ENCODE measurements around the gene PTX4.

The PTX4 gene

GRCh38 chr16:1488619-1489018, at the start of gene PTX4:
TSS of gene PTX4 (minus strand) at chr16:1488944. CDS start at chr16:1488909, 35 bp downstream.
- no peak for DNase-seq

DNA sequence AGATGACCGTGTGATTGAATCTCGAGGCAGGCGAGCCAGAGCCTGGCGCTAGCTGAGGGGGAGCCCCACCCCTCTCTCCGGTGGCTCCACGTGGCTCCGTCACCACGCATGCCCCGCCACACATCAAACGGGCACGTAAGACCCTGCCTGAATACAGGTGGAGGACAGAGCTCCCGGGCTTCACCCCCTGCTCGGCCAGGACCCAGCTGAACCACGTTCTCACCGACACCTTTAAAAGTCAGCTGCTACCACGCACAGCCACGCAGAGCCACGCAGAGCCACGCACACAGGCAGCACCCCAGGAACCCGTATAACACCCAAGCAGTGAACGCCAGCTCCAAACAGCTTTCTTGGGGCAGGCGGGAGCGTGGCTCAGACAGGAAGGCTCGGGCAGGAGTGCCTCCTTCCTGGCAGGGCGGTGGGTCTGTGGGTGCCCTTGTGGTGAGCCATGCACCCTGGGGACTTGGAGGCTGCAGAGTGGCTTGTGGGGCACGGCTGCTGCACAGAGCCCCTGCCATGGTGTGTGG, 49.1 kb upstream of the PTX4 start:
- no peak for DNase-seq

- DNase-seq = no peak
Observed at GRCh38 chr16:1537138-1537577, 48.4 kb upstream of the PTX4 start.

DNA sequence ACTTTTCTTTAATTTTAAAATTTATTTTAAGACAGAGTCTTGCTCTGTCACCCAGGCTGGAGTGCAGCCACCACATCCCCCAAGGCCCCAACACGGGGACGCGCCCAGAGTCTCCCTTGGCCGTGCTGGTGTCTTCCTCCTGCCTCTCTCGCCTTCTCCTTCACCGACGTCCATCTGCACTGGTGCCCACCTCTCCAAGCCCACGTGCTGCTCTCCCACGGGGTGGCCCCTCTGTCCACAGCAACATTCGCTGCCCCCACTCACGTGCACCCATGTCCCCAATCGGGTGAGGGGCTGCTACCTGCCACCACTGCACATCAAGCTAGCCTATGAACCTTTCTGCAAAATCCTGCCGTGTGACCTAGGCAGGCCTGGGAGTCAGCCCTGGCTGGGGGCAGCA, 47.9 kb upstream of the PTX4 start:
- no peak for DNase-seq

DNA sequence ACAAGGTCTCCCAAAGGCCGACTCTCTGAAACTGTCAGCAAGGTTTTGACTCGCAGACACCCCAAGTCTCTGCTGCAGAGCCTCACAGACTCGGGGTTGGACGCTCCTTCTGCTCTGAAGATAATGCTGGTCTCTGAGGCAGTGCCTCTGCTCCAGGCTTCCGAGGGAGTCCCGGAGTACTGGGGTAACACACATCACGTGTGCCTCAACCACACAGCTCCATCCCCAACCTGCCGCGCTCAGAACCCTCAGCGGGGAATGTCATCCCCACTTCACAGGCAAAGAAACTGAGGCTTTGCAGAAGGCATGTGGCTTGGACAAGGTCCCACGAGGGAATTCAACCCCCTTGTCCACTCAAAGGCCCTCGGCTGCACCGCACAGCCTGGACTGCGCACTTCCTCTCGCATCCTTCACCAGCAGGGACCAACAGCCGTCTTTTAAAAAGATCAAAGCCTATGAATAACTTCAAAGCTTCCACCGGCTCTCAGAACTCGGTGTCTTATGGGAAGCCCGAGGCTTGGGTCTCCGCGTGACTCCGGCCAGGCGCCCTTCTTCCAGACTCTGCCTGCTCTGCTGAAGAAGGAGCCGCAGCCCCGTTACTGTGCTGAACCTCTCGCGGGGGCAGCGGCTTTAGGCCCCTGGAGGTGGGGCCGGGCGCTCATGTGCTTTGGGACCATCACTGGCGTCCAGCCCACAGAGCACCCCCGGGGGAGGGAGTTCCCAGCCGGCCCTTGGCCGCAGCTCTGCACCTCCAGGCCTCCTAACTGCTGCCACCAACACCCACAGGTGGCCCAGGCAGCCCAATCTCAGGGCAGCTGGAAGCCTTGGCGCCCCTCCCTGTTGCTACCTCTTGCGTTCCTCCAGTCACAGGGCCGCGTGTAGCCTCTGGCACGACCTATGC, 46.9 kb upstream of the PTX4 start:
- DNase-seq = no peak

GRCh38 chr16:1534021-1535020, 45.6 kb upstream of the PTX4 start:
- no peak for DNase-seq

DNA sequence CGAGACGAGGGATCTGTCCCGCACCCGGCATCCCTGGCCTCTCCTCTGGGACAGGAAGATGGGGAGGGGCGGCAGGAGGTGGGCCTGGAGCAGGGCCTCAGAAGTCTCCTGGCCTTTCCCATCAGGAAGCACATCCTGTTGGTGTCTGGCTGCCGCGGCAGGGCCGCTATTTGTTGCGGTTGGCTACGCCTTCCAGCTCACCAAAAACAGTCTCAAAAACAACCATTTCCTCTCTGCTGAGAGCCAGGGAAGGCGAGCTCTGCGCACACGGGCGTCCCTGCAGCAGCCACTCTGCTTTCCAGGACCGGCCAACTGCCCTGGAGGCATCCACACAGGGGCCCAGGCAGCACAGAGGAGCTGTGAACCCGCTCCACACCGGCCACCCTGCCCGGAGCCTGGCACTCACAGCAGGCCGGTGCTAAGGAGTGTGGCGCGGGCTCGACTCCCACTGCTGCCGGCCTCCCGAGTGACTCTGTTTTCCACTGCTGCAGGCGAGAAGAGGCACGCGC, 44.8 kb upstream of the PTX4 start, which contains the start of gene TMEM204:
TSS of gene TMEM204 (plus strand) at position 224 of the 509 bp plus-strand sequence. CDS start 610 bp downstream, outside the sequence.
- no peak for DNase-seq

DNA sequence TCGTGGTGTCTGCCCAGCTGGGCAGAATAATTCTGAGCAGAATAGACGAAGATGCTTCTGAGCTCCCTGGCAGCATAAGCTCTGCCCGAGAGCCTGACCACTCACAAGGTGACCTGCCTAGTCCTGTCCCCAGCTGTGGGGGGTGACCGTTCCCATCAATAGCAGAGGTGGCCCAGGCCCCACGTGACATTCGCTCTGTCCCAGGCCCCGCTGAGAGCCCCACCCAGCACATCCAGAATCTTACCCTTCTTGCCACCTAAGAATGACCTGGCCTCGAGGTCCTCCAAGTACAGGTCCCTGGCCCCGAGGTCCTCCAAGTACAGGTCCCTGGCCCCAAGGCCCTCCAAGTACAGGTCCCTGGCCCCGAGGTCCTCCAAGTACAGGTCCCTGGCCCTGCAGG, 44.0 kb upstream of the PTX4 start:
- DNase-seq = no peak

DNA sequence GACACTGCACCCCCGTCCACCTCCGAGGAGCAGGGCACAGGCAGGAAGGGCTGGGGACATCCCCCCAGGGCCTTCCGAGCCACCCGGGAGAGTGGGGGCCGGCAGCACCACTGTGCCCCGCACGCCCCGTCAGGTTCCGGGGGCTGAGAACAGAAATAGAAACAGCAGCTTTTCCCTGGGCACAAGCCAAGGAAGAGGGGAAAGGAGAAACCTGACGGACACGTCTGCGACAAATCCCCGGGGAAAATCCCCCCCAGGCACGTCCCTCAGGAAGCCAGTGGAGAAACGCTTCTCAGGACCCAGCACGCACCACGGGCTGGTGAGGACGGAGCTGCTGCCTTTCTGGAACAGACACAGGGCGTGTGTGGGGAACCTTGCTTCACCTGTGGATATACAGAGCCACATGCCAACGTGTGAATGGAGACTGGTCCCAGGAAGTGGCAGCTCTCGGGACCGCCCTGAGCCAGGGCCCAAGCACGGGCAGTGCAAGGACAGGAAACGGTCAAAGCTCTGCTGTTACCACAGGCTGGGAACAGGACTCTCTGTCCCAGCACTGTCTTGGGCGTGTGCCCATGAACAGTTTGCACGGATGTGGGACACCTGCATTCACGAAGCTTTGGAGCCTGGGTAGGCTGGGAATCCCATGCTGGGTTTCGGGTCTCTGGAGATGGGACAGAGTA, 43.5 kb upstream of the PTX4 start:
- no peak for DNase-seq

DNA sequence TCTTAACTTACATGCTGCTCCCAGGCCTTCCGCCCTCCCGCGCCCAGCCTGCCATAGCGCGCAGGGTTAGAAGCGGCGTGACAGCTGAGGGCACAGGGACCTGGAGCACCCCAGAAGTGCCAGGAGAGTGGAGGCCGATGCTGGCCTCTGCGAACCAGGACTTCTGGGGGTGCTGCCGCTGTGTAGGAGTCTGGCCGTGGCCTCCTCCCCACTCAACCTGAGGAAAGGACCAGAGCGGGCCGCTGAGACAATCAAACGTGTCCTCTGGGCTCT, 42.8 kb upstream of the PTX4 start:
- DNase-seq = no peak

GRCh38 chr16:1530883-1531637, 42.3 kb upstream of the PTX4 start:
- DNase-seq = no peak

GRCh38 chr16:1530349-1530882, 41.7 kb upstream of the PTX4 start:
- no peak for DNase-seq

GRCh38 chr16:1528921-1529537, 40.3 kb upstream of the PTX4 start:
- DNase-seq = no peak

- no peak for DNase-seq
Observed at GRCh38 chr16:1527836-1528811, 39.4 kb upstream of the PTX4 start.

- no peak for DNase-seq
Observed at GRCh38 chr16:1526608-1527555, 38.1 kb upstream of the PTX4 start.

- DNase-seq = no peak
Observed at GRCh38 chr16:1525871-1526607, 37.3 kb upstream of the PTX4 start.

DNA sequence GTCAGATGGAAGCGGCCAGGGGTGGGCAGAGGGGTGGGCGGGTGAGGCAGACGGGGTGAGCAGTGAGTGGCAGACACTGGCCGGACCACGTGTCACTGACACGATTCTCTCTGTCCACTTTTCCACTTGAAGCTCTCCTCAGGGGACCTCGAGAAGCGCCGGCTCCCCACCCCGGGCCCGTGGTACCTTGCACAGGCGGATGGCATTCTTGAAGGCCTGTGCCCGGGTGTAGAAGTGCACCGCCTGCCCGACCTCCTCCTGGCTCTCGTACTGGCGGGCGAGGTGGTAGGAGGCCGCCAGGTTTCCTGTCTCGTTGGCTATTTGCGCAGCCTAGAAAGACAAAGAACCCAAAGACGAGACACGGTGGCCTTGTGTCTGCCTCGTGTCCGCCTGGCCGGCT, 35.6 kb upstream of the PTX4 start:
- no peak for DNase-seq

All from SIG-M5 (cell line).